ENCODE results near the gene PFKFB1.

PFKFB1 gene

GRCh38 chrX:54921427-54922021 lies 72.5 kb downstream of the PFKFB1 start:
- peak; percentile 70 to 72 for DNase-seq

DNA sequence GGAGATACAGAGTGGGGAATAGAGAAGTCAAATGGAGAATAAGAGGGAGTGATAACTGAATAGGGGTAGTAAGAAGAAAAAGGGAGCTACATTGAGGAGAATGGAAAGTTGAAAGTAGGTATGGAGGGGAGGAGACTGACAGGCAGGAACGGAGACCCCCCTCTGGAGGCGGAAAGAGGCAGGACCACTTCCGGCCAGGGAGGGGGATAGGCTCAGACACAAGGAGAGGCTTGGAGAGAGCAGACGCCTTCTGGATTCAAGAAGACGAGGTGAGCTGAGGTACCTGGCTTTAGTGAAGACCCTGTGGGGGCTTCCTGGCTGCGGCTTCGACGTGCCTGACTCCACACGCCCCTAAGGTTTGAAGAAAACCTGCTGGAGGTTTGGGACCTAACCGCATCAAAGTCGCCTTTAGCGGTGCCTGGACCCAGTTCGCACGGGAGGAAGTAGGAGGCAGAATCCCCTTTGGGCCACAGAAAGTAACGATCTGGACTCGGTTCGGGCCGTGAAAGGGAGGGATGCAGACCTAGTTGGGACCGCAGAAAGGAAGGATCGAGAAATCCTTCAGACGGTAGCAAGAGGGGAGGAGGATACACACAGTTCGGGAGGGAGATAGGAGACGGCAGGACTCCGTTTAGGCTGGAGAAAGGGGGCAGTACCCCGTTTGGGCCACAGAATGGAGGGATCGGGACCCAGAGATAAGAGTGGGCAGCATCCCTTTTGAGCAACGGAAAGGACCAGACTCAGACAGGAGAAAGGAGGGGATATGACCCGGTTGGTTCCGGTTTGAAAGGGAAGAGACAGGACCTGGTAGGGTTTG lies 73.2 kb downstream of the PFKFB1 start, which contains the start of gene TRO:
Gene TRO, plus strand, starts transcription at position 215 of the 817 bp plus-strand sequence. CDS start 1,423 bp downstream, outside the sequence.
- peak in 1 of 2 experiments; percentile 12 for DNase-seq

DNA sequence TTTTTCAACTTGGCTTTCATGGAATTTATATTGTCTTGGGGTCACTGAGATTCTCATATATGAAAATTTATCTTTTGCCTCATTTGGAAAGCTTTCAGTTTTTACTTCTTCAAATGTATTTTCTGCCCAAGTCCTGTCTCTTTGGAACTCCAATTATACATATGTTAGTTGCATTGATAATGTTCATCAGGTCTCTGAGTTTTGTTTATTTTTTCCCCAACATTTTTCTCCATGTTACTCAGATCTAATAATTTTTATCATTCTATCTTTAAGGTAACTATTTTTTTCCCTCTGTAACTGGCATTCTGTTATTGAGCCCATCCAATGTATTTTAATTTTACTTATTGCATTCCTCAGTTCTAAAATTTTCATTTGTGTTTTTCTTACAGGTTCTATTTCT lies 84.0 kb downstream of the PFKFB1 start:
- DNase-seq: no peak

DNA sequence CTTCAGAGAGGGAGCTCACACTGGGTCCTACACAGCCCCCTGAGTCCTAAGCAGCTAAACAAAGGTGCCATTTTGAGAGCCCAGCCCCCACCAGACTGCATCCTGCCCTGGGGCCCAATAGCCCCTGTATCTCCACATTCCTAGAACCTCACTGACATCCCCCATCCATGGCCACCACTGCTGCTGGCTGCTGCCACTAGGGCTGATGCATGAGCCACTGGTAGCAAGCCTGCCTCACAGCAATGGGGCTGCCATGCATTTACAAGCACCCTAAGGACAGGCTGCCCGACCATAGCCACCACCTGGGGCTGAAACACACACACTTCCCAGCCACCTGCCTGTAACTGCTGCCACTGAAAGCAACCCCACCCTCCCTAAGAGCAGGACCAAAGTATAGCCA lies 99.8 kb downstream of the PFKFB1 start:
- DNase-seq: no peak

GRCh38 chrX:54891573-54891972 lies 102.4 kb downstream of the PFKFB1 start:
- peak; percentile 20 to 26 for DNase-seq

DNA sequence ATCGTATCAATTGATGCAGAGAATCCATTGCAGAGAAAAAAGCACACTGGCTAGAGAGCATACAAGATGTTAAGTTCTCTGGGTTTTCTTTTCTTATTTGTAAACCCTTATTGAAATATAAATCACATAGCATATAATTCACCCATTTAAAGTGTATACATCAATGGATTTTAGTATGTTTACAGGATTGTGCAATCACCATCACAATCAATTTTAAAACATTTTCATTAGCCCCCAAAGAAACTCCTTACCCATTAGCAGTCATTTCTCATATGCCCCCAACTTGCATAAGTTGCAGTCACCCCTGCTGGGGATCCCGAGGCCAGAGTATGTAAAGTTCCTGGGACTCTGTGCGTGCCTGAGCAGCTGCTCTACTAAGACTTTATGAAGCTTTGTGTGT lies 108.2 kb downstream of the PFKFB1 start:
- DNase-seq: no peak
